Chondrocyte (in vitro differentiated cells): ENCODE data around the gene NDFIP2. TPM values are rescaled to one million over a fixed set of nuclear protein-coding genes. Genes with fewer than 3 reads are reported as not detected.

Experiments used
- DNase-seq: peaks from one replicate; pipeline ENCODE4 v3.0.0; 2021; ENCODE audit warnings: mixed read lengths, low spot score
- H3K27ac Mint-ChIP-seq: one replicate; pipeline ENCODE4 v1.8.0; 2021; ENCODE audit warnings: mild to moderate bottlenecking, moderate library complexity, mixed read lengths; ENCODE audit not compliant: unreplicated experiment
- H3K27me3 Mint-ChIP-seq: 2 replicates; pipeline ENCODE4 v1.8.0; 2021; ENCODE audit warnings: low read depth, mixed read lengths
- H3K36me3 Mint-ChIP-seq: 2 replicates; pipeline ENCODE4 v1.8.0; 2021; ENCODE audit warnings: low read depth, mixed read lengths
- H3K4me1 Mint-ChIP-seq: 2 replicates; pipeline ENCODE4 v1.8.0; 2021; ENCODE audit warnings: low read depth, mild to moderate bottlenecking, mixed read lengths
- H3K4me3 Mint-ChIP-seq: one replicate; pipeline ENCODE4 v1.8.0; 2021; ENCODE audit warnings: mild to moderate bottlenecking, moderate library complexity, mixed read lengths; ENCODE audit not compliant: unreplicated experiment
- H3K9me3 Mint-ChIP-seq: 2 replicates; pipeline ENCODE4 v1.8.0; 2021; ENCODE audit warnings: low read depth, mixed read lengths
- total RNA-seq: library from RNA; stranded (reverse); gene quantifications from 3 replicates; pipeline ENCODE4 v1.2.1, GENCODE V29; 2021
- TF ChIP-seq, protein P1 (sequence below): fragments of 200-600 bp; sonication (generic); IDR thresholded peaks from 2 replicates; pipeline ENCODE4 v1.5.0; 2021; ENCODE audit warnings: antibody characterized with exemption, mild to moderate bottlenecking, moderate library complexity

NDFIP2 gene
- total RNA-seq, 1 donor from 2014 or later, result 33.9 TPM

DNA sequence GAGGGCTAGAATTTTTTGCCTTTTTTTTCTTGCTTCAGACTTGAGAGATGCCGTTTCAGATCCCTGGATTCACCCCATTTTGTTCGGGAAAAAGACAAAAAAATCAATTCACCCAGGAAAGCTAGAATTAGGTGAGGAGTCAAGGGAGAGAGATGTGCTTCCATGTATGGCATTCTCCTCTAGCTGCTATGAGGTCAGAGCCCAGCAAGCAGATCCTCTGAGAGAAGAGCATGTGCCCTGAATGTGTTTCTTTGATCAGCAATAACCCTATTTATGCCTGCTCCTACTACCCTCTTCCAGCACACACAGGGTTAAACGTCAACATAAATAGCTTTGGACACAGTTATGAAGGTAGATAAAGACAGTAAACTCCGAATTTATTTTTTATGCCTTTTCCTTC, 53.6 kb downstream of the NDFIP2 start:
- Mint-ChIP-seq H3K4me1 (peaks cover 12% of the 10 kb centered on the region), H3K9me3 (no peaks in the 10 kb centered on the region), H3K36me3 (peaks cover 3% of the 10 kb centered on the region), H3K4me3 (no peak overlapping the region), H3K27ac (no peak overlapping the region), H3K27me3 (no peaks in the 10 kb centered on the region)
- TF ChIP-seq, protein P1, sequence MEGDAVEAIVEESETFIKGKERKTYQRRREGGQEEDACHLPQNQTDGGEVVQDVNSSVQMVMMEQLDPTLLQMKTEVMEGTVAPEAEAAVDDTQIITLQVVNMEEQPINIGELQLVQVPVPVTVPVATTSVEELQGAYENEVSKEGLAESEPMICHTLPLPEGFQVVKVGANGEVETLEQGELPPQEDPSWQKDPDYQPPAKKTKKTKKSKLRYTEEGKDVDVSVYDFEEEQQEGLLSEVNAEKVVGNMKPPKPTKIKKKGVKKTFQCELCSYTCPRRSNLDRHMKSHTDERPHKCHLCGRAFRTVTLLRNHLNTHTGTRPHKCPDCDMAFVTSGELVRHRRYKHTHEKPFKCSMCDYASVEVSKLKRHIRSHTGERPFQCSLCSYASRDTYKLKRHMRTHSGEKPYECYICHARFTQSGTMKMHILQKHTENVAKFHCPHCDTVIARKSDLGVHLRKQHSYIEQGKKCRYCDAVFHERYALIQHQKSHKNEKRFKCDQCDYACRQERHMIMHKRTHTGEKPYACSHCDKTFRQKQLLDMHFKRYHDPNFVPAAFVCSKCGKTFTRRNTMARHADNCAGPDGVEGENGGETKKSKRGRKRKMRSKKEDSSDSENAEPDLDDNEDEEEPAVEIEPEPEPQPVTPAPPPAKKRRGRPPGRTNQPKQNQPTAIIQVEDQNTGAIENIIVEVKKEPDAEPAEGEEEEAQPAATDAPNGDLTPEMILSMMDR, result no peak
- no peak for DNase-seq

DNA sequence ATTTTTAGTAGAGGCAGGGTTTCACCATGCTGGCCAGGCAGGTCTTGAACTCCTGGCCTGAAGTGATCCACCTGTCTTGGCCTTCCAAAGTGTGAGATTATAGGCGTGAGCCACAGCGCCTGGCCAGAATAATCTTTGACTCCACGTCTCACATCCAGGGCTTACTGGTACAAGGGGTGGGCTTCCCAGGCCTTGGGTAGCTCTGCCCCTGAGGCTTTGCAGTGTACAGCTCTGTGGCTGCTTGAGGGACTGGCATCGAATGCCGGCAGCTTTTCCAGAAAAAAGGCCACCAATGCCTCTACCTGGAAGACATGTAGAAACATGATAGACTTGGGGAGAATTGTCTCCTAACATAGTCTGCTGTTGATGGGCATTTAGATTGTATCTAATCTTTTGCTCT, 57.8 kb downstream of the NDFIP2 start:
- DNase-seq, result no peak
- peaks cover 11% of the 10 kb centered on the region for H3K4me1 Mint-ChIP-seq
- TF ChIP-seq, protein P1, result no peak
- H3K4me3 Mint-ChIP-seq, result no peak overlapping the region
- H3K27ac Mint-ChIP-seq, result no peak overlapping the region
- H3K27me3 Mint-ChIP-seq, result no peaks in the 10 kb centered on the region
- H3K9me3 Mint-ChIP-seq, result no peaks in the 10 kb centered on the region
- peaks cover 3% of the 10 kb centered on the region for H3K36me3 Mint-ChIP-seq

DNA sequence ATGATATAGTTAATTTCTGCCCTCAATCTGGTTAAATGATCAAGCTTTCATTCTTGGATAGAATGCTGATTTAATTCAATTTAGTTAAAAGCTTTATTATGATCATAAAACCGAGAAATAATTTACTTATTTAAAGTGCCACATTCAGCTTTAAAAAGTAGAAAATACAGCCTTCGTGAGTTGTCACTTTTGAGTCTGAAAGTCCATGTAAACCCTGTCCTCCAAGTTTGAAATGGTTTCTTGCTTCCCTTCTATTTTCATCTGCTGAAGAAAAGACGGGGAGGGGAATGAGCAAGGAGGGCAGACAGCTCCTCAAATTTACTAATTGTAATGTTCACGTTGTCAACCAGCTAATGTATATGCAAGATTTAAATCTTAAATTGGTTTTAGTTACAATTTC, 59.5 kb downstream of the NDFIP2 start:
- Mint-ChIP-seq H3K4me3 (no peak overlapping the region), H3K36me3 (peaks cover 3% of the 10 kb centered on the region), H3K4me1 (no peaks in the 10 kb centered on the region), H3K27ac (no peak overlapping the region), H3K27me3 (no peaks in the 10 kb centered on the region), H3K9me3 (no peaks in the 10 kb centered on the region)
- no peak for DNase-seq
- TF ChIP-seq, protein P1, result no peak

DNA sequence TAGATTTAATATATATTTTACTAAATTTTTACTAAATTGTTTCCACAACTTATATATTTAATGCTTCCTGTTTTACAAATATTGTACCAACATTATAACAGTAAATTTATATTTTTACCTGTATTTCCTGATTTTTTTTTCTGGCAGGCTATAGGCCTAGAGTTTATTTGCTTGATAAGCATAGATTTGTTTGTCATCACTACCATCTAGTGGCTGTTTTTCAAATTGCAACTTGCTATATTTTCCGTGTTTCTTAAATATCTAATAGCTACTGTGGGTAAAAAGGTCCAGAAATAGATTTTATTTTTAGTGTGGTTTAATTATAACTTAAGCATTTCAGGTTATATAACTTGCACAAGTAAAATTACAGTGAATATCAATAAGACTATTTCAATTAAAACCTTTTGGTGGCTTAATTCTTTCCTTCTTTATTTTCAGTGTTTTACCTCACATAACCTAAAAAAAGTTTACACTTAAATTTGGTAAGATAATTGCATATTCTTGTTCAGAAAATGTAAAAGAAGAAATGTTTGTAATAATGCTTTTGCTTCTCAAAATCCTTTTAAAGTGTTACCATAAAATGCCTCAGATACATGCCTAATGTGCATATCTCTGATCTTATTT, 60.6 kb downstream of the NDFIP2 start:
- Mint-ChIP-seq H3K9me3 (no peaks in the 10 kb centered on the region), H3K4me3 (no peak overlapping the region), H3K27me3 (no peaks in the 10 kb centered on the region), H3K4me1 (no peaks in the 10 kb centered on the region), H3K27ac (no peak overlapping the region), H3K36me3 (peaks cover 3% of the 10 kb centered on the region)
- DNase-seq, result no peak
- TF ChIP-seq, protein P1, result peak; percentile 97

DNA sequence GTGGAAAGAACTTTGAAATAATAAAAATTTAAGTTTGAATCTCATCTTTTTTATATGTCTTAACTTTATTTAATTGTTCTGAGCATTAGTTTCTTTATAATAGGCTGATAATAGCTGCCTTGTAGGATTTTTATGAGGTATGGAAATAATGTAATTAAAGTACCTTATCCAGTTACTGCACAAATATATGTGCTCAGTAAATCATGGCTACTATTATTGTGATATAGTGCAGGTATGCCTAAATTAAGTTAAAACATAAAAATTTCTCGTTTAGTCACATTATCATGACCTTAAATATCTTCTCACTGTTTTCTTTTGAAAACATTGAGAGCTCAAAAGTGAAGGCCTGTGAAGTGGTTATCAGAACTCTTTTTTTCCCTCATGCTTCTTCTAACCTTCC, 62.9 kb downstream of the NDFIP2 start:
- no peak overlapping the region for H3K27ac Mint-ChIP-seq
- H3K9me3 Mint-ChIP-seq, result no peaks in the 10 kb centered on the region
- DNase-seq, result no peak
- H3K4me3 Mint-ChIP-seq, result no peak overlapping the region
- H3K4me1 Mint-ChIP-seq, result peaks cover 2% of the 10 kb centered on the region
- H3K36me3 Mint-ChIP-seq, result no peaks in the 10 kb centered on the region
- no peaks in the 10 kb centered on the region for H3K27me3 Mint-ChIP-seq
- TF ChIP-seq, protein P1, result no peak
